C1 segment of cervical spinal cord (tissue), 14 donors: ENCODE results near the gene DDR2.
"Not testable (repeated sequence)": the region's sequence is repeated elsewhere in the genome, so short reads cannot be mapped to it uniquely, and the experiment has no call there.

Experiments used
- DNase-seq, 14 donors: peaks; one replicate each; lab custom pipeline; 2025; lab: John Stamatoyannopoulos, UW

DDR2 gene

DNA sequence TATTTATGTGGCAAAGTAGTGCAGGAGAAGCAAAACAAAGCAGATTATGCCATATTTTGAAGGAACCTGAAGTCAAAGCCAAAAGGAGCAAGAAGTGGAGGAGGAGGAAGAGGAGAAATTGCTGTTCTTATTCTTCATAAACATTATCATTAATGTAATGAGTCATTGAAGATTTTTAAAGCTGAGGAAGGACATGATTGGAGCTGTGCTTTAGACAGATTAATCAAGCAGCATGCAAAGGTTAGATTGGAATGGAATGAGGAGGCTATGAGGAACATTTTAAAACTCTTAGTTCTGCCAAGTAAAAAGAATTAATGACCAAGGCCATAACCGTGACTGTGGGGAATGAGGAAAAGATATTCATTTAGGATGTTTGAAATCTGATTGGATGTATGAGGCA lies 125.2 kb downstream of the DDR2 start:
- DNase-seq, result no peak

- no peak for DNase-seq
These were observed 133.5 kb downstream of the DDR2 start for GRCh38 chr1:162765788-162766187.

DNA sequence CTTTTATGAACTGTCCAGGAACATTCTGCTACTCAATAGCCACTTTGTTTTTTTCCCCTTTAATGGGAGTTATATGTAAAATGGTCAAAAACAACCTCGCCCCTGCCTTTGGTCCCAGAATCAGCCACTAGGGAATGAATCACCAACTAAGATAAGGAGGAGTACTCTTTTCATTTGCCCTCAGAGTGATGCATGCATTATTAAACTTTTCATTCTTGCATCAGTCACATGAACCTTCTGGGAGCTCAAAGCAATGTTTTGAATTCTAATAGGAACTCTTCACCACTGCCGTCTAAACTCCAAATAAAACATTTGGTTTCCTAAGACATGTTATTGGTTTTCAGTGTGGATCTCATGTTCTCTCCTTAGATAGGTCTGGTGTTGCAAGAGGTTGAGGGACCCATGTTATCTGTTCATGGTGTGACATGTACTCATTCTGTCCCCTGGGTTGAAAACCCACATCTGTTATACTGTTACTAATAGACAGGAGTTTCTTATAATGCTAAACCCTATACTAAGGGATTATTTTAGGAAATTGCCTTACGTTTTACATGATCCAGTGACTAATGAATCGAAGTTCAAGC lies 140.4 kb downstream of the DDR2 start:
- no peak for DNase-seq

DNA sequence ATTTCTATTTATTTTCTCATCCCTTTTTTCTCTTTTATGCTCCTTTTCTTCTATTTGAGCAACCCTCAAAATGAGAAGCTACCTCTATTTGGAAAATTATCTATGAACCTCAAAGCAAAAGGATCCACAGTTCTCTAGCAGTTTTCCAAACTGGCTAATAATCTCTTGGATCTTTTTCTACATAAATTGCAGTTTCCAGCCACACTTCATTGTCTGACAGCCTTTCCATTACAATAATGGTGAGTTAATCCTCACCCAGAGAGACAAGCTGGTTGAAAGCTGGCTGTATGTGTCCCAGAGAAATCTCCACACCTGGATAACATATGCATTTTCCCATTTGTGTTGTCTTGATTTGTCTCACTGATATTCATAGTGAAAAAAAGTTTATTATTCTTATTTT lies 141.7 kb downstream of the DDR2 start:
- no peak for DNase-seq

DNA sequence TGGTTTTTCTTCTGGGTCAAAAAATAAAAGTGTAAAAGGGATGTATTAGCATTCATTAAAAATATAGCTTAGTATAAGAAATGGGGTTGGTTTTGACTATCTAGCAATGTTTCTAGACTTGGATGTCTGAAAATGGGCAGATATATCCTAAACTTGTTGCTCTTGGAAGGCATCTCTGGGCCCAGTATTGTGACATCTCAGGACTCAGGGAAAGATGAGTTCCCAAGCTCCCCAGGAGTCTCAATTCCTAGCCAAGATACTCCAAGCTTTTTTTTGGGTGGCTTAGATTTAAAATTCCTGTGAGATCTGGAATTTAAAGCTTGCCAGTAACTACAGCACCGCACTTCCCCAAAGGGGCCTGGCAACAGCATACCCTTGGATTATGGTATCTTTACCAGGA lies 146.8 kb downstream of the DDR2 start:
- DNase-seq, result no peak

- DNase-seq, result no peak
These were observed 150.4 kb downstream of the DDR2 start for GRCh38 chr1:162782671-162783070.

GRCh38 chr1:162784926-162785325 lies 152.7 kb downstream of the DDR2 start:
- DNase-seq, result not testable (repeated sequence)

GRCh38 chr1:162788783-162789182 lies 156.5 kb downstream of the DDR2 start:
- not testable (repeated sequence) for DNase-seq

DNA sequence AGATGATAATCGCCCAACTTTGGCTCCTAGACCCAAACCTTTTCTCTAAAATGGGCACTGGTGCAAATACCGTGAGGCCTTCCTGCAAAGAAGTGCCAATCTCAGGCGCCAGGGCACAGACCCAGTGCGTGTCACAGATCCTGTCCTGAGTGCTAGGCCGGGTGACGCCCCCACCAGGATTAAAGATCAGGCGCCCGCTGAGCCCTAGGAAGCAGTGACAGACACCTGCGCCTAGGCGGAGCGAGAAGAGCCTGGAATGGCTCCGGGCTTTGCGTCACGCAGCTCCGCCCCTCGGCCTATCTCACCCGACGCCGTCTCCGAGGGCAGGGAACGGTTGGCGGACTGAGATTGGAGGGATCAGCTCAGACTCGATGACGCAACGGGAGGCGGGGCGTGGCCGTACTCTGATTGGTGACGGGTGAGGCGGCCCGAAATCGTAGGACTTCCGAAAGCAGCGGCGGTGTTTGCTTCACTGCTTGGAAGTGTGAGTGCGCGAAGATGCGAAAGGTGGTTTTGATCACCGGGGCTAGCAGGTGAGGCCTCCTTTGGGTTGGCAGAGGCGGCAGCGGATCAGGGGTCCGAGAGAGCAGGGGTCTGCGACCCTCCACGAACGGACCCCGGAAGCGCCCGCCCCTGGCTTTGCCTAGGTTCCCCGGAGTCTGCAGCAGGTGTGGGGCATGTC lies 158.2 kb downstream of the DDR2 start, which contains the start of gene HSD17B7:
HSD17B7 (plus strand) TSS at position 400 of the 682 bp plus-strand sequence; CDS start at position 499, 99 bp downstream.
- DNase-seq, result peak in 13 of 14 donors; percentile 27 to 91 (median 79)

- DNase-seq, result peak in 1 of 14 donors; percentile 45
These were observed 158.7 kb downstream of the DDR2 start for GRCh38 chr1:162790985-162791357.

GRCh38 chr1:162794284-162794683 lies 162.0 kb downstream of the DDR2 start:
- DNase-seq, result not testable (repeated sequence)

- DNase-seq, result not testable (repeated sequence)
These were observed 164.5 kb downstream of the DDR2 start for GRCh38 chr1:162796617-162797279.

- peak in 5 of 14 donors; percentile 3 to 35 (median 4) for DNase-seq
These were observed 167.9 kb downstream of the DDR2 start for GRCh38 chr1:162799995-162800830.

- DNase-seq, result not testable (repeated sequence)
These were observed 175.2 kb downstream of the DDR2 start for GRCh38 chr1:162807503-162807902.

- not testable (repeated sequence) for DNase-seq
These were observed 180.1 kb downstream of the DDR2 start for GRCh38 chr1:162812357-162812756.

DNA sequence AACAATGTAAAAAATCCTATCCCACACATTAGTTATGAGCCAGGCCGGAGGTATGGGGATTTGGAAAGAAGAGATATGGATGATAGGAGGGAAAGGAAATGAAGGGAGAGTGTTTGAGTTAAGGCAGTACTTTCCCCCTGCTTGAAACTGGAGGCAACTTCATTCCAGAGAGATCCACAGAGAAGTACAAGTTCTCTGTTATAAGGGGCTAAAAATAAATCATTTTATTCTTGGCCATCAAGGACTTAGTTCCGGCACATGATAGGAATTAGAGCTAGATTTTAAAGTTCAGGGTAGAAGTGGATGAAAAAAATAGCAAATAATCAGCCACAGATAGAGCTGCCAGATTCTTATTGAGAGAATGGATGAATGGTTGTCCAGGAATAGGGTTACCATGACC lies 185.9 kb downstream of the DDR2 start:
- DNase-seq, result not testable (repeated sequence)

DNA sequence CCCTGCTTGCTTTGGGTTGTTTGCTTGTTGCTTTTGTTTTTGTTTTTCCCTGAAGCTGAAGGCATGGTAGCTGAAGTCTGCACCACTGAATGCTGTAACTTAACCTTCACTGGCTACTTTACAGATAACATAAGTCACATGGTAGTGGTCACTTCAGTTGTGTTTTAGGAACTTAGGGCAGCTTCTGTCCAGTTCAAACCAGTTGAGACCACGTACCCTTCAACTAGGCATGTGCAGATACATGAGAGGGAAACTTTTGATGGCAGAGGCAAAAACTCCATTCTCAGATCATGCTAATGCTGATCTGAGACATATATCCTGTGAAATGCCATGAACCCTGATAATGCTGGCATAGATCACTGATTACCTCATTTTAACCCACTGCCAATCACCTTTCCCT lies 186.4 kb downstream of the DDR2 start:
- not testable (repeated sequence) for DNase-seq

DNA sequence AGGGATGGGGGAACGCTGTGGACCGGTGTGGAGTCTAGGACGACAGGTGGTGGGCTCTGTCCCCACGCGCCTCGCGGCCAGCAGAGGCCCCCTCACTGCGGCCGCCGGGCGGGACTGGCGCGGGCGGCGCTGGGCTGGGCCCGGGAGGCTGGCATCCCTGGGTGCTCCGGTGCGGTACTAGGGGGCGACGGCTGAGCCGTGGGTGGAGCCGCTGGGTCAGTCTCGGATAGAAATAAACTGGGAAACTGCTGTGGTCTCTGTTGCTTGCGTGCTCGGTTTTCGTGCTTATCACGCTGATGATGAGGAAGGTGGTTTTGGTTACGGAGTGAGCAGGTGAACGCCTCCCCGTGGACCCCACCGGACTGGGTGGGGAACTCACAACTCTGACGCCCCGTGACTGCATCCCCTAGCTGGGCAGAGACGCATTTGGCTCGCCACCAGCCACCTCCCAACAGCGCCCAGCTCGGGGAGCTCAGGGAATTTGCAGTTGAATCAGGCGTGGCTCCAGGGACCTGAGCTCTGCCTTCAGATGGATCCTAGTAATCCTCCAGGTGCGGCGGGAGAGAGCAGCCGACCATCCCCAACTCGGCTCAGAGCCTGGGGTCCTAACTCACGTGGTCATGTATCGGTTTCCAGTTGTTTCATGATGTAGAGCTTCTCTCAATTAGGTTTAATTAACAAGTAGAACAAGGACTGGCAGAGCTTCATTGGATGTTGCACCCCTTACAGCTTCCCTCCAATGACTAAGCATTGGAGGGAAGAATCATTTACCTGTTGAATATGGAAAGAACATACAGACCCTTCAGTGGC lies 190.3 kb downstream of the DDR2 start:
- DNase-seq, result peak in 5 of 14 donors; percentile 6 to 31 (median 13)

DNA sequence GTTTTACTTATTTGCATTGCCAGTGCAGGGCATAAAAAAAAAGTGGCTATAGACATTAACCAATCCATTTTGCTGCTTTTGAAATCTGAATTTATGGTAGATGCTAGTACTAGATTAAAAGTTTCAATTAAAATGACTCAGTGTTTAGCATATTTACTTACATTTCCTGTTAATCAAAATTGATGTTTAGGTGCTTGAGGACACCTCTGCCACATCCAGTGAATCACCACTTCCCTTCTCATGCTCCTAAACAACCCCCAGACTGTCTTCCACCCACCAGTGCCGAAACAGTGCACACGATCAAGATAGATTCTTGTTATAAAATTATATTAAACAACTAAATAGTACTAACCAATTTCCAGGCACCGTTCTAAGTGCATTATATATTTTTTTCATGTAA lies 191.0 kb downstream of the DDR2 start:
- no peak for DNase-seq

- DNase-seq, result no peak
These were observed 191.7 kb downstream of the DDR2 start for GRCh38 chr1:162823771-162824525.
